ENCODE results near the gene WFS1. TPM values are rescaled to one million over a fixed set of nuclear protein-coding genes. Genes with fewer than 3 reads are reported as not detected.

Gene WFS1
- total RNA-seq, 4 donors from 2014 or later: 124 to 174 (median 132) TPM

- no peaks in the 10 kb centered on the region for H3K36me3 ChIP-seq
- no peak overlapping the region for H3K27ac ChIP-seq
- no peak overlapping the region for H3K4me3 ChIP-seq (replicated peaks in 1 of 3)
- H3K27me3 ChIP-seq: no peaks in the 10 kb centered on the region
- peaks cover under 1 to 4% of the 10 kb centered on the region in 2 donors for H3K4me1 ChIP-seq
- no peak for DNase-seq
- intact Hi-C loops (cut with DNase I): no loop called here
- H3K9me3 ChIP-seq: no peaks in the 10 kb centered on the region
- 84 to 95% methylated on average over 3 of the region's 3 CpGs for WGBS, 2 donors
- no peak for TF ChIP-seq POLR2A (IDR thresholded peaks at IDR 0.05)
- no peak for TF ChIP-seq CTCF (IDR thresholded peaks at IDR 0.05)
Observed at GRCh38 chr4:6265546-6265945, 4.1 kb upstream of the WFS1 start.

GRCh38 chr4:6267573-6267972 lies 2.1 kb upstream of the WFS1 start:
- H3K27me3 ChIP-seq: no peaks in the 10 kb centered on the region
- H3K36me3 ChIP-seq: no peaks in the 10 kb centered on the region
- peaks cover 21 to 23% of the 10 kb centered on the region in 2 donors for H3K4me1 ChIP-seq
- H3K4me3 ChIP-seq (replicated peaks in 1 of 3): no peak overlapping the region
- no peak for DNase-seq
- no peaks in the 10 kb centered on the region for H3K9me3 ChIP-seq
- TF ChIP-seq POLR2A (IDR thresholded peaks at IDR 0.05) (no peak), CTCF (IDR thresholded peaks at IDR 0.05) (no peak)
- intact Hi-C loops (cut with DNase I): no loop called here
- no peak overlapping the region for H3K27ac ChIP-seq
- WGBS, 2 donors: 63 to 66% methylated on average over 3 of the region's 3 CpGs

DNA sequence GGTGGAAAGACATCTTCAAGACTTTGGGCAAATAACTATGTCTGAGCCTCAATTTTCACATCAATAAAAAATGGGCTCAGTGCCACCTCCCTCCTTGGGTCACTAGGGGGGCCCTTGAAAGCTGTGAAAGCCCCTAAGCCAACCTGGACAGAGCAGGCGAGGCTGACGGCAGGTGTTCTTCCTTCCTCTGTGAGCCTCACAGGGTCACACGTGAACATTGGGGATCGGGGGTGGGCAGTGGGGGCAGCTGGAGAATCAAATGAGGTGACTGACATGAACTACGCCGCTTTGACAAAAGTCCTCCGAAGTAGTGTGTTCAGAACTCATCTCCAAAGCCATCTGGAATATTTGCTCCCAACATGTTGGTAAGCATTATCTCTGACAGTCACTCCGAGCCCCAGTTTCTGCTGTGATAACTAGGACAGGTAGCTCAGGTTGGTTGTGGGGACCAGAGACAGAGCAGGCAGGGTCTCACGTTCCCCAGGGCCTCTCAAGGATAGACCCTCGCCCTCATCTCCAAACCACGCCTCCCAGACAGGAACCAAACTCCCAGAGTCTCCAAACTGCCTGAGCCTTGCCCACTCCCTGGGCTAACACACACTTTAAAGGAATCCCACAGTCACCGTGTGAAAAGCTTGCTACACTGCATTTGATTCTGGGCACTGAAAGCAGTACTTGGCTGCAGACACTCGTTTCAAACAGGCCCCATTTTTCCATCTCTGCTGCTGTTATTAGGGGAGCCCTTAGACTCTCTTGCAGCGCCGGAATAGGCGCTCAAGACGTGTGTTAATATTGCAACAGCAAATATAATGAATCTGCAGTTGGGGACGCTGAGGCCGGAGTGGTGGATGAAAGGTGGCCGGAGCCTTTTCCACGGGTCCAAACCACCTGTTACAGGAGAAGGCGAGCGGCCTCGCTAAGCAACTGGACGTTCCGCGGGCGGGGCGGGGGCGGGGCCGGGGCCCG lies 717 bp upstream of the WFS1 start:
- Histone ChIP-seq H3K36me3 (no peaks in the 10 kb centered on the region), H3K4me1 (peaks cover 35 to 37% of the 10 kb centered on the region in 2 donors), H3K4me3 (replicated peaks in 1 of 3) (no peak overlapping the region), H3K27ac (no peak overlapping the region), H3K9me3 (no peaks in the 10 kb centered on the region), H3K27me3 (no peaks in the 10 kb centered on the region)
- TF ChIP-seq POLR2A (IDR thresholded peaks at IDR 0.05) (no peak), CTCF (IDR thresholded peaks at IDR 0.05) (no peak)
- no peak for DNase-seq
- WGBS, 2 donors: 37 to 51% methylated on average over 18 to 24 of the region's 32 CpGs
- intact Hi-C loops (cut with DNase I): no loop called here

DNA sequence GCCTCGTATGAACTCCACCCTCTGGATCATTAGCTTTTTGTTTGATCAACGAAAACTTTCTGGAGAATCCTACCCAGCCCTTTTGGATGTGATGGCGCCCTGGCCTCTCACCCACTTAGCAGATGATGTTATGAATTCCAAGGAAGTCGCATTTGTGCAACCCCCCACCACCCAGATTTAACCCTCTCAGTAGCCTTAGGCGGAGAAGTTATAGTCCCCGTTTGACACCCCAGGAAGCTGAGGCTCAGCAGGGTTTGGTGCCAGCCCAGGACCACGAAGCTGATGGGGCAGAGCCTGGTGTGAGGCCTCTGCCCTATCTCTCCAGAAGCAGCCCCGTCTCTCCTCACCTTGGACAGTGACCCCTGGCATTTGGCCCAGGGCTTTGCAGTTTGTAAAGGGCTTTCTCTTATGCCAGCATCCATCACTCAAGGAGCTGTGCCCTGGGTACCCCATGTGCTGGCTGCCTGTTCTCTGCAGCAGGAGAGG lies 1.0 kb downstream of the WFS1 start:
- Histone ChIP-seq H3K27ac (peak overlapping the region; percentile 74 to 97 (median 95)), H3K27me3 (no peaks in the 10 kb centered on the region), H3K4me1 (peaks cover 52 to 54% of the 10 kb centered on the region in 2 donors), H3K36me3 (no peaks in the 10 kb centered on the region), H3K4me3 (replicated peaks in 1 of 3) (peak overlapping the region; percentile 43 to 92 (median 81)), H3K9me3 (no peaks in the 10 kb centered on the region)
- TF ChIP-seq POLR2A (IDR thresholded peaks at IDR 0.05): no peak
- no peak for TF ChIP-seq CTCF (IDR thresholded peaks at IDR 0.05)
- WGBS, 2 donors: 25 to 27% methylated on average over 7 to 8 of the region's 8 CpGs
- intact Hi-C loops (cut with DNase I): no loop called here
- DNase-seq: peak; percentile 48 to 53

DNA sequence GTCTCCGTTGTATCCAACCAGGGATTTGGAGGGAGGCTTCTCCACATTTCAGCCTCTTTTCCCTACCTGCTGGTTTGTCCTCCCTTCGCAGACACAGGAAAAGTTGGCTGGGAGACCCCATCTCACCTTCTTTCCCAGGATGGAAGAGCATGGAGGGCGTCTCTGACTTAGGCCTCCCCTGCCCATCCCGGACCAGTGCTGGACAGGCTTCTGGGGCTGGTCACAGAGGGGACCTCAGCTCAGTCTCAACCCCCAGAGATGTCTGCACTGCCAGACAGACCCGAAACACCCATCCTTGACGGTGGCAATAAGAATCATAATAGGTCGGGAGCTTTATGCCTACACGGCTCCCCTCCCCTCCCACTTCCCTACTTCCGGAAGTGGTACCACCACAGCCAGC lies 1.6 kb downstream of the WFS1 start:
- no peak for TF ChIP-seq POLR2A (IDR thresholded peaks at IDR 0.05)
- no peak for TF ChIP-seq CTCF (IDR thresholded peaks at IDR 0.05)
- no peak for DNase-seq
- H3K4me1 ChIP-seq: peaks cover 57 to 60% of the 10 kb centered on the region in 2 donors
- intact Hi-C loops (cut with DNase I): no loop called here
- H3K4me3 ChIP-seq (replicated peaks in 1 of 3): peak overlapping the region in 1 of 3 donors; percentile 92
- no peaks in the 10 kb centered on the region for H3K27me3 ChIP-seq
- no peaks in the 10 kb centered on the region for H3K36me3 ChIP-seq
- WGBS, 2 donors: 53 to 59% methylated on average over 9 of the region's 9 CpGs
- peak overlapping the region; percentile 74 to 97 (median 95) for H3K27ac ChIP-seq
- no peaks in the 10 kb centered on the region for H3K9me3 ChIP-seq

All from thyroid gland (tissue), 4 donors.